PC-9 (cell line): Measurements from ENCODE around the gene TUBB2B. TPM values are rescaled to one million over a fixed set of nuclear protein-coding genes. Genes with fewer than 3 reads are reported as not detected.

ENCODE experiments used
- BruUV-seq: library from RNA; stranded (reverse); fragments of 400-500 nt; replicated peaks from 2 replicates; lab custom pipeline; 2021; lab: Mats Ljungman, UMichigan
- CTCF ChIA-PET: fragments of 300-600 bp; sonication (Branson Sonifier 250); formaldehyde crosslinking; loops from one replicate; lab custom pipeline; 2022; ENCODE audit warnings: antibody characterized with exemption; lab: Charles Lee
- POLR2A ChIA-PET: fragments of 300-600 bp; sonication (Branson Sonifier 250); formaldehyde crosslinking; loops from one replicate; lab custom pipeline; 2022; ENCODE audit warnings: antibody characterized with exemption; ENCODE audit not compliant: unreplicated experiment; lab: Charles Lee
- DNase-seq, 2 experiments: peaks; one replicate each; pipeline versions ENCODE4 v3.0.0 to v3.0.0-alpha.2; 2015 to 2022; ENCODE audit warnings: mixed read lengths in 1 of 2
- H2AFZ ChIP-seq: fragments of 200-600 bp; sonication (generic); 2 replicates; pipeline ENCODE4 v1.8.1; 2017; ENCODE audit warnings: antibody characterized with exemption
- H3F3A ChIP-seq: fragments of 200-600 bp; sonication (generic); 2 replicates; pipeline ENCODE4 v1.8.1; 2017; ENCODE audit warnings: antibody characterized with exemption, mild to moderate bottlenecking, low read depth; ENCODE audit not compliant: insufficient read depth
- H3K27ac ChIP-seq: fragments of 200-600 bp; sonication (generic); 2 replicates; pipeline ENCODE4 v1.6.1; 2016; ENCODE audit warnings: mixed run types
- H3K27me3 ChIP-seq: fragments of 200-600 bp; sonication (generic); 2 replicates; pipeline ENCODE4 v1.6.1; 2016; ENCODE audit warnings: low read depth, mixed run types; ENCODE audit not compliant: insufficient read depth
- H3K36me3 ChIP-seq: fragments of 200-600 bp; sonication (generic); 2 replicates; pipeline ENCODE4 v1.6.1; 2016; ENCODE audit warnings: low read depth, mixed run types
- H3K4me1 ChIP-seq: fragments of 200-600 bp; sonication (generic); replicated peaks from 2 replicates; pipeline ENCODE4 v1.6.1; 2016; ENCODE audit warnings: mixed run types; ENCODE audit not compliant: insufficient read depth
- H3K4me2 ChIP-seq: fragments of 200-600 bp; sonication (generic); 2 replicates; pipeline ENCODE4 v1.6.1; 2017; ENCODE audit warnings: mixed run types
- H3K4me3 ChIP-seq: fragments of 200-600 bp; sonication (generic); 2 replicates; pipeline ENCODE4 v1.6.1; 2016; ENCODE audit warnings: mixed run types
- H3K79me2 ChIP-seq: fragments of 200-600 bp; sonication (generic); 2 replicates; pipeline ENCODE4 v1.6.1; 2017; ENCODE audit warnings: low read depth, mixed run types
- H3K9me2 ChIP-seq: fragments of 200-600 bp; sonication (generic); 2 replicates; pipeline ENCODE4 v1.8.1; 2017; ENCODE audit warnings: mild to moderate bottlenecking; ENCODE audit not compliant: insufficient read depth
- H3K9me3 ChIP-seq: fragments of 200-600 bp; sonication (generic); 2 replicates; pipeline ENCODE4 v1.8.1; 2016; ENCODE audit warnings: low read depth; ENCODE audit not compliant: insufficient read depth
- H4K20me1 ChIP-seq: fragments of 200-600 bp; sonication (generic); 2 replicates; pipeline ENCODE4 v1.8.1; 2017; ENCODE audit not compliant: insufficient read depth
- EZH2 ChIP-seq: fragments of 200-600 bp; sonication (generic); IDR thresholded peaks from 2 replicates; pipeline ENCODE4 v1.8.0; 2017; ENCODE audit warnings: antibody characterized with exemption, low read depth
- intact Hi-C: fragments of 100-400 bp; cut with micrococcal nuclease; formaldehyde crosslinking; loops from one replicate; pipeline ENCODE4 v1.10.0; 2022; ENCODE audit not compliant: unreplicated experiment
- total RNA-seq: library from RNA; stranded (reverse); gene quantifications from 2 replicates; pipeline ENCODE4 v1.2.3, GENCODE V29; 2021
- TF ChIP-seq, protein P1 (sequence below): fragments of 200-600 bp; sonication (generic); conservative IDR thresholded peaks from 2 replicates; pipeline ENCODE4 v1.6.1; 2017; ENCODE audit warnings: mixed run types, antibody characterized with exemption, mild to moderate bottlenecking, moderate library complexity

TUBB2B gene
- total RNA-seq, 1 experiment from 2014 or later, result 1.3 TPM

DNA sequence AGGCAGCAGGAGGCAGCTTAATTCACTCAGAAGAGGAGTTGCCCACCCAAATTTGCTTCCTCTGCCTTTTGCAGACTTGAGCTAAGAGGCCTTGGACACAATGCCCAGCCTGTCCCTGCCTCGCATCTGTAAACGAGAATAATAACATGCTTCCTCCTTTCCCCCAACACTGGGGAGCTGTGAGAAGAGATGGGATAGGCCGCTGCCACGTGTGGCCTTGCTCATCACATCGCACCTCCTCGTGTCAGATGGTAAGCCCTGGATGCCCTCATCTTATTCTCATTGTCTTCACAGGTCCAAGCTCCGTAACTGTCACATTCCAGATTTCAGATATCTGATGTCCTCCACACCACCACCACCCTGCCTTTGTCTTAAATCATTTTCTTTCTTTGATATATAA, 13.1 kb upstream of the TUBB2B start:
- H3K4me2 ChIP-seq, result no peak overlapping the region
- no peak overlapping the region for H3K4me3 ChIP-seq
- POLR2A ChIA-PET, result no interaction called here
- CTCF ChIA-PET, result interaction anchor here (0.8 kb wide), 1 partner anchor 11 kb away, joined by 3 read pairs; no protein-coding TSS in a partner anchor
- H3F3A ChIP-seq, result no peaks in the 10 kb centered on the region
- no peak for DNase-seq
- no peak overlapping the region for H3K27ac ChIP-seq
- TF ChIP-seq EZH2, result no peak
- TF ChIP-seq, protein P1, sequence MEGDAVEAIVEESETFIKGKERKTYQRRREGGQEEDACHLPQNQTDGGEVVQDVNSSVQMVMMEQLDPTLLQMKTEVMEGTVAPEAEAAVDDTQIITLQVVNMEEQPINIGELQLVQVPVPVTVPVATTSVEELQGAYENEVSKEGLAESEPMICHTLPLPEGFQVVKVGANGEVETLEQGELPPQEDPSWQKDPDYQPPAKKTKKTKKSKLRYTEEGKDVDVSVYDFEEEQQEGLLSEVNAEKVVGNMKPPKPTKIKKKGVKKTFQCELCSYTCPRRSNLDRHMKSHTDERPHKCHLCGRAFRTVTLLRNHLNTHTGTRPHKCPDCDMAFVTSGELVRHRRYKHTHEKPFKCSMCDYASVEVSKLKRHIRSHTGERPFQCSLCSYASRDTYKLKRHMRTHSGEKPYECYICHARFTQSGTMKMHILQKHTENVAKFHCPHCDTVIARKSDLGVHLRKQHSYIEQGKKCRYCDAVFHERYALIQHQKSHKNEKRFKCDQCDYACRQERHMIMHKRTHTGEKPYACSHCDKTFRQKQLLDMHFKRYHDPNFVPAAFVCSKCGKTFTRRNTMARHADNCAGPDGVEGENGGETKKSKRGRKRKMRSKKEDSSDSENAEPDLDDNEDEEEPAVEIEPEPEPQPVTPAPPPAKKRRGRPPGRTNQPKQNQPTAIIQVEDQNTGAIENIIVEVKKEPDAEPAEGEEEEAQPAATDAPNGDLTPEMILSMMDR, result no peak
- H3K36me3 ChIP-seq, result no peaks in the 10 kb centered on the region
- no peaks in the 10 kb centered on the region for H3K9me3 ChIP-seq
- no peaks in the 10 kb centered on the region for H3K79me2 ChIP-seq
- BruUV-seq, result no TSS peak
- H3K27me3 ChIP-seq, result no peaks in the 10 kb centered on the region
- no peaks in the 10 kb centered on the region for H4K20me1 ChIP-seq
- H3K4me1 ChIP-seq, result no peaks in the 10 kb centered on the region
- H3K9me2 ChIP-seq, result no peaks in the 10 kb centered on the region
- no peak overlapping the region for H2AFZ ChIP-seq
- intact Hi-C loops, result no loop called here

DNA sequence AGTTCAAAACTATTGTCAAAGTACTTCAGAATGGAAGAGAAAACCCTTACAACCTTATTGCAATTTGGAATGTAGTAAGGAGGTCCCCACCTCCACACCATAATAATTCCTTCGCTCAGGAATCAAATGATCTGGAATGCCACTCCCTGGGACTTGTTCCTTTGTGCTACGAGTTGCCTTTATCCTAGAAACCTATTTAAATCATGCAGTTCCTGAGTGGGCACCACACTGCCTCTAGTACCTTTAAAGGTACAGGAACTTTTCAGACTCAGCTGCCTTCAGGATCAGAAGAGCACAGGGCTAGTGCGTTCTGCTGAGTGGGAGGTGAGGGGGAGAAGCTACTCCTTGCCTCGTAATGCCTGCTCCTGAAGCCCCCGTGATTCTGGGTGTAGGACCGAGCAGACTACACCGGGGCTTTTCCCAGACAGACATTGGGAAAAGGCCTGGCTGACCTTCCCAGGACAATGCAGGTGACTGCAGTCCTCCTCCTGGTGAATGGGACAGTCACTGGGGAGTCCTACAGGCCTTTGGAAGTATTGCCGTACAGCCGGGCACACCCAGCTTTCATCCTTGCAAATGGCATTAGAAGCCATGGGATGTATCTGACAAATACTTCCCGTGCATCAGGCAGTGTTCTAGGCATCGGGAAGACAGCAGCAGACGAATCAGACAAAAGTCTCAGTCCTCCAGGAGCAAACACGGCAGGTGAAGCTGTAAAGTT, 11.8 kb upstream of the TUBB2B start:
- H3F3A ChIP-seq, result no peaks in the 10 kb centered on the region
- TF ChIP-seq EZH2, result no peak
- TF ChIP-seq, protein P1, result peak; percentile 37; the same call in 1 of the 2 replicates
- no peaks in the 10 kb centered on the region for H3K36me3 ChIP-seq
- no peak overlapping the region for H3K4me2 ChIP-seq
- DNase-seq, result no peak
- H2AFZ ChIP-seq, result no peak overlapping the region
- no peaks in the 10 kb centered on the region for H3K79me2 ChIP-seq
- POLR2A ChIA-PET, result no interaction called here
- CTCF ChIA-PET, result interaction anchor here (1.4 kb wide), 1 partner anchor 82 kb away, joined by 3 read pairs; the partner anchor contains the start of gene TUBB2A
- no peaks in the 10 kb centered on the region for H3K9me3 ChIP-seq
- no peaks in the 10 kb centered on the region for H3K9me2 ChIP-seq
- H3K4me1 ChIP-seq, result no peaks in the 10 kb centered on the region
- H3K4me3 ChIP-seq, result no peak overlapping the region
- BruUV-seq, result no TSS peak
- no peaks in the 10 kb centered on the region for H4K20me1 ChIP-seq
- intact Hi-C loops, result no loop called here
- no peak overlapping the region for H3K27ac ChIP-seq
- H3K27me3 ChIP-seq, result no peaks in the 10 kb centered on the region

DNA sequence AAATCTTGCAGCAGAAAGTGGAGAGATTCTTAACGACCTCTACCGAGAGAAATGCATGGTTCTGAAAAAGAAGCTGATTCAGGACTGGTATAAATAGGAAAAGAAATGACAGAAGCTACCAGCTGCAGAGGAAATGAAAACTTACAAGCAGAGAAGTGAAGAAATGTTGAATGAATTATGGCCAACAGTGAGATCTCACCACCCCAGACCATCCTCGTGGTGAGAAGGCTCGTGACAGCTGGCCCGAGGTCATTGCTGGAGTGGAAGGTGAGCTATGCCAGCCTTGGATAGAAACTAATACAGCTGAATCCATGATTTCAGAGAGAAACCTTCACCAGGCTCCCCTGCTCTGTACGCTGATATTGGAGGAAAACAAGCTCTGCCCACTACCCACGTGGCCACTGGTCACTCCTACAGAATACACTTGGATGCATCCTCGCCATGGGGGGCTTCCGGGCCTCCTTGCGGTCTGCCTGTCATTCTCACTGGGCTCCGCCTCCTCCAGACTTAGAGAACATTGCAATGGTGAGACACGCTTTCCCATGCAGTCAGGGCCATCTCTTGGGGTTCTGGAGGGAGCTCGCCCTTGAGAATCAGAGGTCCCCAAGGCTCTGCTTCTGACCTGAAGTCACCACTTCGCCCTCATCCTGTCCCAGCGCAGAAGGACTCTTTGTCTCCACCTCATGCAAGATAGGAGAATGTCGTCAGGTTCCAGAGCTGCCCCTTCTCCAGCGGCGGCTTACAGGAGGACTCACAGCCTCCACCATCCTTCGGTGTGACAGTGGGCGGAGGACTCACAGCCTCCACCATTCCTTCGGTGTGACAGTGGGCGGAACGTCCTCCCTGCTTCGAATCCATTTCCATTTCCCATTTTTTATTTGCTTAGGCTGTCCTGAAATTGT, 10.6 kb upstream of the TUBB2B start:
- Histone ChIP-seq H3K9me2 (no peaks in the 10 kb centered on the region), H3K4me3 (no peak overlapping the region), H3K4me2 (no peak overlapping the region), H3K4me1 (no peaks in the 10 kb centered on the region), H3K27ac (no peak overlapping the region), H3K9me3 (no peaks in the 10 kb centered on the region), H3F3A (no peaks in the 10 kb centered on the region), H3K36me3 (no peaks in the 10 kb centered on the region), H2AFZ (no peak overlapping the region), H4K20me1 (no peaks in the 10 kb centered on the region), H3K79me2 (no peaks in the 10 kb centered on the region), H3K27me3 (no peaks in the 10 kb centered on the region)
- DNase-seq, result no peak
- BruUV-seq, result no TSS peak
- TF ChIP-seq, protein P1, result no peak
- no peak for TF ChIP-seq EZH2
- POLR2A ChIA-PET, result no interaction called here
- intact Hi-C loops, result no loop called here
- CTCF ChIA-PET, result no interaction called here
